Skin epidermis (tissue), 12 donors: ENCODE results near the gene TAS2R42.

Experiments
- H3K27ac ChIP-seq, 21 experiments: fragments of 200-600 bp; sonication (generic) in 11 of 21; one replicate each; pipeline ENCODE4 v1.5.0; 2020; ENCODE audit warnings: mild to moderate bottlenecking in 3 of 21, inconsistent platforms in 2 of 21, moderate library complexity in 2 of 21
- H3K4me3 ChIP-seq, 7 experiments: fragments of 200-600 bp; sonication (generic) in 2 of 7; one replicate each; pipeline ENCODE4 v1.5.0; 2020; ENCODE audit warnings: inconsistent platforms in 2 of 7, mild to moderate bottlenecking in 2 of 7, moderate library complexity in 1 of 7

The TAS2R42 gene

DNA sequence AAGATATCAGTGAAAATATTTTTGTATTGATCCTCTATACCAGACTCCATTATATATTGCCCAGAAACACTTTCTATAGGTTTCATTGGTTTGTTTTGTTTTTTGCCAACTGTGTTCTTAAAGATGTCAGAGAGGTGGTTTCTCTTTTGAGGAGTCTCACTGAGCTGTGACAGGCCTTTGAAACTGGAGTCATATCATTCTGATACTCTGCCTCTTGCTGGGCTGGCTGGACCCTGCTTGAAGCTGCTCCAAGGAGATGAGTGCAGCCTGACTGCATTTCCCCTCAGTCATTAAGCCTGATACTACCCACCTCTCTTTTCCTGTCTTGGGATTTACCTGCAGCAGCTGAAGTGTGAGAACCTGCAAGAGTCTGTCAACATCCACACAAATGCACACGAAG lies 35.9 kb downstream of the TAS2R42 start:
- no peak overlapping the region for H3K27ac ChIP-seq
- no peak overlapping the region for H3K4me3 ChIP-seq

DNA sequence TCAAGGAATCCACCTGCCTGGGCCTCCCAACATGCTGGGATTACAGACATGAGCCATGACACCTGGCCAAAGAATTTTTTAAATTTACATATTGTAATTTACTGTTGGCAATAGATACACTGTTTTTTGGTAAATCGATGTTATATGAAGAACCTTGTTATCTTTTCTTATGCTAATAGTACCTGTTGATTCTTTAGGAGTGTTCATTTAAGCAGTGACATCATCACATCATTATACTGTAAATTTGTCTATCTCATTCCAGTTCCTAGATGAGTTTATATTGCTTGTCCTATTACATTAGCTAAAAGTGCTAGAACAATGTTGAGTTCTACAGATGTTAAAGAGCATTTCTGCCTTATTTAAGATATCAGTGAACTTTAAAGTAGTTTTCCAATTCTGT lies 39.3 kb downstream of the TAS2R42 start:
- Histone ChIP-seq H3K27ac (no peak overlapping the region), H3K4me3 (no peak overlapping the region)

DNA sequence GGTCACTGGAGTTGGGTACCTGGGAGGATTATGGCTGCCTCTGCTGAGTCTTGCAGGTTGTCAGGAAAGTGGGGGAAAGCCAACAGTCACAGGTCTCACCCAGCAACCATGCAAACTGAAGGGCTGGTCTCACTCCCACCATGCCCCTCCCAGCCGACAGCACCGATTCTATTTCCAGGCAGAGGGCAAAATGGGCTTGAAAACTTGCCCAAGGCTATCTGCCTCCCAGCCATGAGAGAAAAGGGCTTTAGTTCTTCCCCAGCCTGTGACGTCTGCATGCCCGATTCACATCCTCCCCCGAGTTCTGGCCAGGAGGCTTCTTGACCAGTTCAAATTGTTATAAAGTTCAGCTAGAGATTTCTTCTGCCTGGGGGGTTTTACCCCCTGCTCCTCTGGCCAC lies 42.4 kb downstream of the TAS2R42 start:
- Histone ChIP-seq H3K27ac (no peak overlapping the region), H3K4me3 (no peak overlapping the region)

DNA sequence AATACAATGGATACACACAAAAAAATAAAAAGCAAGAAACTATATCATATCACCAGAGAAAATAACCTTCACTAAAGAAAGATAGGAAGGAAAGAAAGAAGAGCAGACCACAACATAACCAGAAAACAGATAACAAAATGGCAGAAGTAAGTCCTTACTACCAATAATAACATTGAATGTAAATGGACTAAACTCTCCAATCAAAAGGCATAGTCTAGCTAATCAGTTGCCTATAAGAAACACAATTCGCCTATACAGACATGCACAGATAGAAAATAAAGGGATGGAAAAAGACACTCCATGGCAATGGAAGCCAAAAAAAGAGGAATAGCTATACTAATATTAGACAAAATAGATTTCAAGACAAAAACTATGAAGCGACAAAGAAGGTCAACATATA lies 43.4 kb downstream of the TAS2R42 start:
- Histone ChIP-seq H3K4me3 (no peak overlapping the region), H3K27ac (no peak overlapping the region)

DNA sequence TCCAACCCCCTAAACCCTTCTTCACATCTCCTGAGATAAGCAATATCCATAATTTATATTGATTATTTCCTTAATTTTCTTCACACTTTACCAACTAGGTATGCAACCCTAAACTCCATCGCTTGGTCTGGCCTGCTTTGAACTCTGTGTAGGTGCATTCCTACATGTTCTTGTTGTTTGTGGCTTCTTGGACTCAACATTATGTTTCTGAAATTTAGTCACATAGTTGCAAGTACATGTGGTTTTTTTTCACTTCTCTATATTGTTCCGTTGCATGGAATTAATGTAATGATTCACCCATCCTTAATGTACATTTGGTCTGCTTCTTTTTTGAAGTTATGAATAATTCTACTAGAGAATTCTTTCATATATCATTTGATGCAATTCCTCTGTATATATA lies 50.7 kb downstream of the TAS2R42 start:
- Histone ChIP-seq H3K27ac (no peak overlapping the region), H3K4me3 (no peak overlapping the region)
